ENCODE data around the gene ARHGAP31. TPM values are rescaled to one million over a fixed set of nuclear protein-coding genes. Genes with fewer than 3 reads are reported as not detected.

The ARHGAP31 gene
- total and polyA plus RNA-seq, 2 of the 8 experiments (the other 6 are each of a cell fraction or from before 2014, with no cell fraction given), result 1.1 to 7.6 TPM

DNA sequence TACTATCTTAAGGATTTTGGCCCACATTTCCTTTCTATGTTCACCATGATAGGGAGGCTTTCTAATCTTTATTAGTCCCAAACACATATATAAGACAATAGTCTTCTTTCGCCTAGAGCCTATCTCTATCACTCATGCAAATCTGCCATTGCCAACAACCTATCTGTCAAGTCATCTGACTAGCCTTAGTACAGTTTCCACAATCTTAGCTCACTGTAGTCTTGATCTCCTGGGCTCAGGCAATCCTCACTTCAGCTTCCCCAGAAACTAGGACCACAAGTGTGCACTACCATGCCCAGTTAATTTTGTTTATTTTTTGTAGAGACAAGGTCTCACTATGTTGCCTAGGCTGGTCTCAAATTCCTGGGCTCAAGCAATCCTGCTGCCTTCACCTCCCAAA is 162.3 kb downstream of the ARHGAP31 start:
- H2AK5ac ChIP-seq (ENCODE audit: low read depth, low read length), result no peak overlapping the region
- 86% methylated on average over 1 of the region's 1 CpG; no CpG with 5 or more reads in 1 of the 2 experiments for WGBS, 2 experiments (ENCODE audit: extremely low coverage in 1 of 2, insufficient coverage in 1 of 2, insufficient read length in 1 of 2, insufficient replicate concordance in 2 of 2, low coverage in 1 of 2, low lambda C conversion rate in 2 of 2, missing lambda C conversion rate in 1 of 2)
- H2BK15ac ChIP-seq (ENCODE audit: low read length), result no peak overlapping the region
- H3K4me3 ChIP-seq (ENCODE audit: extremely low read depth in 1 of 4, insufficient read depth in 2 of 4, low read depth in 3 of 4, low read length in 4 of 4), result no peak overlapping the region
- H2AFZ ChIP-seq (ENCODE audit: low read length), result no peak overlapping the region
- H4K5ac ChIP-seq (ENCODE audit: insufficient read length, low read depth, low read length), result no peak overlapping the region
- H3K23ac ChIP-seq (ENCODE audit: insufficient read length), result no peak overlapping the region
- no peak overlapping the region for H2BK12ac ChIP-seq (ENCODE audit: low read depth, low read length)
- H4K8ac ChIP-seq (ENCODE audit: extremely low read depth, insufficient read depth, low read length), result no peak overlapping the region
- H3K4me1 ChIP-seq (replicated peaks in 1 of 4; ENCODE audit: control insufficient read depth in 3 of 4, insufficient read depth in 4 of 4, low read length in 3 of 4), result no peaks in the 10 kb centered on the region
- no peak overlapping the region for H2BK20ac ChIP-seq (ENCODE audit: low read length)
- H4K91ac ChIP-seq (replicated peaks; ENCODE audit: insufficient read length, low read length), result no peak overlapping the region
- H3K79me2 ChIP-seq (ENCODE audit: control insufficient read depth in 1 of 2, insufficient read depth in 2 of 2, low read length in 2 of 2), result peaks cover 0 to 19% of the 10 kb centered on the region in 2 experiments; a peak in 2 of 4 replicates
- ChIA-PET CTCF (ENCODE audit: partially characterized antibody) (interaction anchor here (1.0 kb wide), 1 partner anchor 143 kb away, joined by 3 read pairs; no protein-coding TSS in a partner anchor), POLR2A (ENCODE audit: partially characterized antibody) (no interaction called here)
- H3K23me2 ChIP-seq (ENCODE audit: low read depth, low read length), result no peaks in the 10 kb centered on the region
- no peak overlapping the region for H3K14ac ChIP-seq (ENCODE audit: insufficient read length)
- no peak overlapping the region for H3K9ac ChIP-seq (replicated peaks in 1 of 4; ENCODE audit: extremely low read depth in 1 of 4, low read depth in 3 of 4, low read length in 3 of 4)
- TF ChIP-seq SIX5 (IDR thresholded peaks at IDR 0.05; ENCODE audit: low read depth, low read length) (no peak), TEAD4 (IDR thresholded peaks at IDR 0.05; ENCODE audit: low read depth, low read length) (no peak), SP2 (IDR thresholded peaks at IDR 0.05; ENCODE audit: low read length) (no peak), POLR2AphosphoS5 (IDR thresholded peaks at IDR 0.05; ENCODE audit: low read depth, low read length) (no peak)
- TF ChIP-seq, protein P1, sequence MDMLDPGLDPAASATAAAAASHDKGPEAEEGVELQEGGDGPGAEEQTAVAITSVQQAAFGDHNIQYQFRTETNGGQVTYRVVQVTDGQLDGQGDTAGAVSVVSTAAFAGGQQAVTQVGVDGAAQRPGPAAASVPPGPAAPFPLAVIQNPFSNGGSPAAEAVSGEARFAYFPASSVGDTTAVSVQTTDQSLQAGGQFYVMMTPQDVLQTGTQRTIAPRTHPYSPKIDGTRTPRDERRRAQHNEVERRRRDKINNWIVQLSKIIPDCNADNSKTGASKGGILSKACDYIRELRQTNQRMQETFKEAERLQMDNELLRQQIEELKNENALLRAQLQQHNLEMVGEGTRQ (IDR thresholded peaks at IDR 0.05; ENCODE audit: low read length), result no peak
- H3K4ac ChIP-seq (replicated peaks; ENCODE audit: insufficient read length, low read depth, low read length), result no peak overlapping the region
- H3K36me3 ChIP-seq (ENCODE audit: control insufficient read depth in 2 of 4, insufficient read depth in 4 of 4, low read length in 3 of 4), result peaks cover 5 to 84% (median 33%) of the 10 kb centered on the region in 4 experiments; a peak in 6 of 8 replicates
- H4K20me1 ChIP-seq (replicated peaks in 1 of 2; ENCODE audit: control insufficient read depth in 1 of 2, insufficient read depth in 2 of 2, low read length in 2 of 2), result peaks cover 0 to 3% of the 10 kb centered on the region in 2 experiments
- no peak overlapping the region for H3K56ac ChIP-seq (replicated peaks; ENCODE audit: insufficient read length, low read depth, low read length)
- H3K18ac ChIP-seq (ENCODE audit: extremely low read depth, low read length), result no peak overlapping the region
- H2BK5ac ChIP-seq (ENCODE audit: low read depth, low read length), result no peak overlapping the region
- no peak for DNase-seq (ENCODE audit: low read depth in 1 of 2, low spot score in 2 of 2)
- H3K4me2 ChIP-seq (ENCODE audit: insufficient read depth in 1 of 2, low read depth in 2 of 2, low read length in 2 of 2), result no peak overlapping the region
- no peaks in the 10 kb centered on the region for H3K27me3 ChIP-seq (replicated peaks in 1 of 4; ENCODE audit: control insufficient read depth in 3 of 4, extremely low read depth in 1 of 4, insufficient read depth in 3 of 4, low read length in 3 of 4)
- no peak for FAIRE-seq
- no peaks in the 10 kb centered on the region for H3K9me3 ChIP-seq (ENCODE audit: insufficient read depth in 2 of 2, low read depth in 1 of 2, low read length in 1 of 2)
- H2BK120ac ChIP-seq (replicated peaks; ENCODE audit: low read depth, low read length), result no peak overlapping the region
- no peak overlapping the region for H3K27ac ChIP-seq (ENCODE audit: low read depth, low read length)
- H3K79me1 ChIP-seq (ENCODE audit: low read depth, low read length), result peaks cover 2% of the 10 kb centered on the region; the same call in 1 of the 2 replicates

All from H1 (cell line).